ENCODE data around the gene TENM4. TPM values are rescaled to one million over a fixed set of nuclear protein-coding genes. Genes with fewer than 3 reads are reported as not detected.

Gene TENM4
- total and polyA plus RNA-seq, 2 of the 13 experiments (the other 11 are each of a cell fraction or from before 2014, with no cell fraction given): not detected

- no peaks in the 10 kb centered on the region; a peak in 1 of 5 replicates for H3K27me3 ChIP-seq (ENCODE audit: control insufficient read depth in 1 of 2, insufficient read depth in 2 of 2, low read length in 2 of 2)
- in situ Hi-C loops (cut with HindIII; ENCODE audit: extremely low pct_ligation_motif_present, low pct_unique_long_range_greater_than_20kb) (no loop called here), intact Hi-C loops (cut with micrococcal nuclease; ENCODE audit: unreplicated experiment) (no loop called here)
- BruUV-seq (replicated peaks): no TSS peak
- H3K79me2 ChIP-seq (ENCODE audit: insufficient read depth, low read length): no peaks in the 10 kb centered on the region
- no peaks in the 10 kb centered on the region for H3K4me1 ChIP-seq (ENCODE audit: insufficient read depth, low read length)
- TF ChIP-seq E2F5 (CRISPR knock-in tag; conservative IDR thresholded peaks at IDR 0.05) (no peak), ZNF740 (CRISPR knock-in tag; IDR thresholded peaks at IDR 0.05) (no peak), CCDC6 (CRISPR knock-in tag; IDR thresholded peaks at IDR 0.05) (no peak), GZF1 (CRISPR knock-in tag; IDR thresholded peaks at IDR 0.05) (no peak)
- no peaks in the 10 kb centered on the region for H4K20me1 ChIP-seq (ENCODE audit: insufficient read depth, low read length)
- H3K9me3 ChIP-seq (ENCODE audit: low read length): no peaks in the 10 kb centered on the region
- POLR2A ChIA-PET: no interaction called here
- H3K4me2 ChIP-seq (ENCODE audit: low read depth, low read length): no peak overlapping the region
- FAIRE-seq (no peak), ATAC-seq (no peak), DNase-seq (ENCODE audit: low spot score) (no peak)
- 0% methylated on average over 2 of the region's 3 CpGs for WGBS (ENCODE audit: low lambda C conversion rate)
- no peak overlapping the region for H3K9ac ChIP-seq (ENCODE audit: insufficient read depth, low read depth, low read length)
- CTCF ChIA-PET (ENCODE audit: low intra/inter-chr PET ratio, low total read pairs): no interaction called here
- no peak overlapping the region for H2AFZ ChIP-seq (ENCODE audit: low read length)
- H3K36me3 ChIP-seq (replicated peaks in 1 of 2; ENCODE audit: control insufficient read depth in 1 of 2, insufficient read depth in 2 of 2, low read length in 2 of 2): no peaks in the 10 kb centered on the region
- H3K27ac ChIP-seq (ENCODE audit: extremely low read length, insufficient read depth, low read length): no peak overlapping the region
- no peak overlapping the region for H3K4me3 ChIP-seq (replicated peaks in 1 of 3; ENCODE audit: insufficient read depth in 1 of 3, low read depth in 2 of 3, low read length in 3 of 3)
Measured at GRCh38 chr11:79335681-79336080, 105.1 kb downstream of the TENM4 start.

GRCh38 chr11:79333355-79333754, 107.5 kb downstream of the TENM4 start:
- TF ChIP-seq ZNF468 (CRISPR knock-in tag; IDR thresholded peaks at IDR 0.05): no peak
- TF ChIP-seq NCOA2 (CRISPR knock-in tag; IDR thresholded peaks at IDR 0.05): no peak
- TF ChIP-seq ZBTB25 (CRISPR knock-in tag; IDR thresholded peaks at IDR 0.05): no peak
- no peak for TF ChIP-seq ZNF382 (CRISPR knock-in tag; IDR thresholded peaks at IDR 0.05; ENCODE audit: borderline replicate concordance)
- no peak for TF ChIP-seq XBP1 (CRISPR knock-in tag; IDR thresholded peaks at IDR 0.05)
- TF ChIP-seq ZNF329 (CRISPR knock-in tag; IDR thresholded peaks at IDR 0.05; ENCODE audit: low read depth): no peak
- TF ChIP-seq ADNP (CRISPR knock-in tag; IDR thresholded peaks at IDR 0.05): no peak
- no peak for TF ChIP-seq ZNF781 (CRISPR knock-in tag; IDR thresholded peaks at IDR 0.05; ENCODE audit: borderline replicate concordance, not compliant biosample characterization)
- TF ChIP-seq UBTF (CRISPR knock-in tag; IDR thresholded peaks at IDR 0.05): no peak
- no peak for TF ChIP-seq ZNF546 (CRISPR knock-in tag; conservative IDR thresholded peaks at IDR 0.05)
- DNase-seq (ENCODE audit: low spot score) (no peak), ATAC-seq (no peak), FAIRE-seq (no peak)
- Histone ChIP-seq H3K4me3 (replicated peaks in 1 of 3; ENCODE audit: insufficient read depth in 1 of 3, low read depth in 2 of 3, low read length in 3 of 3) (no peak overlapping the region), H4K20me1 (ENCODE audit: insufficient read depth, low read length) (no peaks in the 10 kb centered on the region), H3K79me2 (ENCODE audit: insufficient read depth, low read length) (no peaks in the 10 kb centered on the region), H2AFZ (ENCODE audit: low read length) (no peak overlapping the region), H3K9me3 (ENCODE audit: low read length) (no peaks in the 10 kb centered on the region), H3K4me1 (ENCODE audit: insufficient read depth, low read length) (no peaks in the 10 kb centered on the region), H3K27me3 (ENCODE audit: control insufficient read depth in 1 of 2, insufficient read depth in 2 of 2, low read length in 2 of 2) (peaks cover 0 to 6% of the 10 kb centered on the region in 2 experiments; a peak in 1 of 5 replicates), H3K4me2 (ENCODE audit: low read depth, low read length) (no peak overlapping the region), H3K27ac (ENCODE audit: extremely low read length, insufficient read depth, low read length) (no peak overlapping the region), H3K36me3 (replicated peaks in 1 of 2; ENCODE audit: control insufficient read depth in 1 of 2, insufficient read depth in 2 of 2, low read length in 2 of 2) (no peaks in the 10 kb centered on the region), H3K9ac (ENCODE audit: insufficient read depth, low read depth, low read length) (no peak overlapping the region)
- ChIA-PET CTCF (ENCODE audit: low intra/inter-chr PET ratio, low total read pairs) (no interaction called here), POLR2A (no interaction called here)
- in situ Hi-C loops (cut with HindIII; ENCODE audit: extremely low pct_ligation_motif_present, low pct_unique_long_range_greater_than_20kb) (no loop called here), intact Hi-C loops (cut with micrococcal nuclease; ENCODE audit: unreplicated experiment) (no loop called here)
- 14% methylated on average over 2 of the region's 2 CpGs for WGBS (ENCODE audit: low lambda C conversion rate)
- no TSS peak for BruUV-seq (replicated peaks)

Measured in HepG2 (cell line).